Right renal pelvis (tissue), 4 donors: ENCODE results near the gene TTLL5. TPM values are rescaled to one million over a fixed set of nuclear protein-coding genes. Genes with fewer than 3 reads are reported as not detected.

Experiments used
- DNase-seq, 4 donors: peaks; one replicate each; pipeline ENCODE4 v3.0.0-alpha.2; 2013; ENCODE audit warnings: low read depth in 4 of 4, low spot score in 3 of 4, missing footprints in 1 of 4
- polyA plus RNA-seq, 4 donors: library from polyadenylated mRNA; unstranded; fragments of 120-200 nt; gene quantifications; one replicate each; pipeline ENCODE4 v1.2.1, GENCODE V29; 2013; ENCODE audit not compliant: insufficient read length in 4 of 4

Gene TTLL5
- polyA plus RNA-seq, 4 donors: 29.1 to 31.3 (median 30.0) TPM

GRCh38 chr14:75783602-75784313 lies 122.7 kb downstream of the TTLL5 start:
- DNase-seq: no peak

GRCh38 chr14:75784314-75784686 lies 123.3 kb downstream of the TTLL5 start:
- no peak for DNase-seq

GRCh38 chr14:75793806-75794205 lies 132.8 kb downstream of the TTLL5 start:
- DNase-seq: no peak

- peak in 1 of 4 donors; percentile 2 for DNase-seq
Observed at GRCh38 chr14:75794615-75795038, 133.6 kb downstream of the TTLL5 start.

GRCh38 chr14:75800792-75801191 lies 139.7 kb downstream of the TTLL5 start:
- DNase-seq: no peak

- DNase-seq: no peak
Observed at GRCh38 chr14:75802486-75802885, 141.4 kb downstream of the TTLL5 start.

- no peak for DNase-seq
Observed at GRCh38 chr14:75803765-75804164, 142.7 kb downstream of the TTLL5 start.

GRCh38 chr14:75804570-75805275 lies 143.7 kb downstream of the TTLL5 start:
- no peak for DNase-seq

- DNase-seq: no peak
Observed at GRCh38 chr14:75805646-75806045, 144.6 kb downstream of the TTLL5 start.

- DNase-seq: no peak
Observed at GRCh38 chr14:75806352-75806832, 145.3 kb downstream of the TTLL5 start.

GRCh38 chr14:75807667-75808360 lies 146.8 kb downstream of the TTLL5 start:
- DNase-seq: no peak

- no peak for DNase-seq
Observed at GRCh38 chr14:75811136-75811829, 150.2 kb downstream of the TTLL5 start.

- DNase-seq: no peak
Observed at GRCh38 chr14:75811872-75812499, 150.9 kb downstream of the TTLL5 start.

GRCh38 chr14:75812622-75813021 lies 151.6 kb downstream of the TTLL5 start:
- no peak for DNase-seq

- no peak for DNase-seq
Observed at GRCh38 chr14:75820761-75821160, 159.7 kb downstream of the TTLL5 start.

GRCh38 chr14:75821831-75822521 lies 160.9 kb downstream of the TTLL5 start:
- DNase-seq: no peak

- DNase-seq: no peak
Observed at GRCh38 chr14:75822522-75823141, 161.6 kb downstream of the TTLL5 start.

- DNase-seq: no peak
Observed at GRCh38 chr14:75823334-75823733, 162.3 kb downstream of the TTLL5 start.

GRCh38 chr14:75824318-75824717 lies 163.3 kb downstream of the TTLL5 start:
- DNase-seq: no peak
